PC-3 (cell line): ENCODE results near the gene SFMBT2.

Experiments
- CTCF ChIP-seq: fragments of 300-600 bp; sonication (generic); conservative IDR thresholded peaks from 2 replicates; pipeline ENCODE4 v1.5.1; 2017; ENCODE audit warnings: antibody characterized with exemption, low read depth, mild to moderate bottlenecking, low read length
- EZH2 ChIP-seq: fragments of 300-600 bp; sonication (generic); IDR thresholded peaks from one replicate; pipeline ENCODE4 v1.6.1; 2017; ENCODE audit warnings: antibody characterized with exemption, mild to moderate bottlenecking, low read length; ENCODE audit not compliant: unreplicated experiment
- EZH2phosphoT487 ChIP-seq: fragments of 300-600 bp; sonication (generic); IDR thresholded peaks from 2 replicates; pipeline ENCODE4 v1.6.1; 2018; ENCODE audit warnings: mild to moderate bottlenecking, antibody characterized with exemption, low read length, borderline replicate concordance

DNA sequence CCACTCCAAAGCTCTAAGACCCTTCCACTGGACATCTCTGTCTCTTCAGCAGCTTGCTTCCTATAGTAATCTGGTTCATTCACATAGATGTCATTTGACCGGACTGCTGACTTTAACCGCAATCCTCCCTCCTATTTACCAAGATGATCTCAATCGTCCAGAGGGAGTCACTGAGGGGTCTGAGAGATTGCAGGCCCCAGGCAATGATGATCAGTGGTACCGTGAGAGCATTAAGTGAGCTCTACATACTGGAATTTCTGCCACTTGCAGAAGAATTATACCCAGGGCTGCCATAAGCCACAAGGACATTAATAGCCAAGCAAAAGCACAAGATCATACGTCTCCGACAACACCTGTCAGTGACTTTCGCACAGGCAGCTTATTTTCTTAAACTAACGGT is 245.9 kb downstream of the SFMBT2 start:
- TF ChIP-seq CTCF (no peak), EZH2phosphoT487 (no peak), EZH2 (no peak)
